Uterus (tissue), 4 donors: Measurements from ENCODE around the gene ARID5B. TPM values are rescaled to one million over a fixed set of nuclear protein-coding genes. Genes with fewer than 3 reads are reported as not detected.

Experiments used
- DNase-seq, 2 donors: peaks; one replicate each; pipeline ENCODE4 v3.0.0-alpha.2; 2019 to 2020
- H3K27ac ChIP-seq, 2 donors: fragments of 200-600 bp; sonication (generic); 1 replicate in 1 of 2; 2 replicates in 1 of 2; pipeline ENCODE4 v1.5.1; 2016 to 2018
- H3K27me3 ChIP-seq, 2 donors: fragments of 200-600 bp; sonication (generic); one replicate each; pipeline ENCODE4 v1.5.1; 2018 to 2019; ENCODE audit warnings: control low read depth in 1 of 2
- H3K36me3 ChIP-seq, 2 donors: fragments of 200-600 bp; sonication (generic); one replicate each; pipeline ENCODE4 v1.5.1; 2019; ENCODE audit warnings: control low read depth in 1 of 2
- H3K4me1 ChIP-seq, 2 donors: fragments of 200-600 bp; sonication (generic); one replicate each; pipeline ENCODE4 v1.5.1; 2018 to 2019; ENCODE audit warnings: control low read depth in 1 of 2
- H3K4me3 ChIP-seq, 2 donors: fragments of 200-600 bp; sonication (generic); 1 replicate in 1 of 2; 2 replicates in 1 of 2; pipeline ENCODE4 v1.5.1; 2018 to 2019; ENCODE audit warnings: mild to moderate bottlenecking in 1 of 2
- H3K9me3 ChIP-seq, 2 donors: fragments of 200-600 bp; sonication (generic); one replicate each; pipeline ENCODE4 v1.5.1; 2019; ENCODE audit warnings: control low read depth in 1 of 2
- POLR2A ChIP-seq, 2 donors: fragments of 450-650 bp; IDR thresholded peaks; one replicate each; pipeline ENCODE4 v1.6.1; 2016; ENCODE audit warnings: antibody characterized with exemption in 2 of 2, mild to moderate bottlenecking in 1 of 2, moderate library complexity in 1 of 2
- intact Hi-C: fragments of 100-400 bp; cut with DNase I; formaldehyde crosslinking; loops from one replicate; pipeline ENCODE4 v1.15.1; 2023; ENCODE audit warnings: low total_unique reads
- total RNA-seq, 4 donors: library from RNA; depleted of rRNA in 3 of 4; stranded (reverse); fragments of >200 nt in 3 of 4; gene quantifications; one replicate each; pipeline versions ENCODE4 v1.1.0 to v1.2.4, GENCODE V29; 2014 to 2023
- TF ChIP-seq, protein P1 (sequence below), 4 experiments: fragments of 200-600 bp in 2 of 4; fragments of 450-650 bp in 2 of 4; sonication (generic) in 2 of 4; IDR thresholded peaks; one replicate each; pipeline ENCODE4 v1.5.1; 2016 to 2019; ENCODE audit warnings: antibody characterized with exemption in 4 of 4, mild to moderate bottlenecking in 2 of 4, moderate library complexity in 1 of 4
- donor health status: DM: yes; HTN: yes; CAD: no.

Gene ARID5B
- total RNA-seq, 4 donors from 2014 or later, result 38.7 to 64.1 (median 56.6) TPM

DNA sequence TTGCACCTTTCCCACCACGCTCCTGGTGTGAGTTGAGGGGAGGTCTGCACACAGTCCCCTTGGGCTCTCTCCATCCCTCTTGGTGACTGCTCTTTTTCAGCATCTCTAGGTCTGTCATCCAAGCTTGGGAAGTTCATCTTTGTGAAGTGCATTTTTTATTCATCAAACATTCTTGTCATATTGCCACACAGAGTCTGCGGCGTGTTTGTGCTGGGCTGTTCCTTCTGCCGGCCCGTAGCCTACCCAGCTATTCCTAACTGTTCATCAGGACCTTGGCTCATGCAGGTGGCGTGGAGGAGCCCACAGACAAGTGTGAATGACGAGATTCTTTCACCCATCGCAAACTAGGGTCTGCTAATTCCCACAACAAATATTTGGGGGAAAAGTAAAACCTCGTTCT lies 202.4 kb downstream of the ARID5B start:
- no peaks in the 10 kb centered on the region for H3K36me3 ChIP-seq
- H3K27me3 ChIP-seq, result no peaks in the 10 kb centered on the region
- H3K4me1 ChIP-seq, result no peaks in the 10 kb centered on the region
- no peak for DNase-seq
- H3K27ac ChIP-seq, result no peak overlapping the region
- H3K9me3 ChIP-seq, result no peaks in the 10 kb centered on the region
- TF ChIP-seq, protein P1, sequence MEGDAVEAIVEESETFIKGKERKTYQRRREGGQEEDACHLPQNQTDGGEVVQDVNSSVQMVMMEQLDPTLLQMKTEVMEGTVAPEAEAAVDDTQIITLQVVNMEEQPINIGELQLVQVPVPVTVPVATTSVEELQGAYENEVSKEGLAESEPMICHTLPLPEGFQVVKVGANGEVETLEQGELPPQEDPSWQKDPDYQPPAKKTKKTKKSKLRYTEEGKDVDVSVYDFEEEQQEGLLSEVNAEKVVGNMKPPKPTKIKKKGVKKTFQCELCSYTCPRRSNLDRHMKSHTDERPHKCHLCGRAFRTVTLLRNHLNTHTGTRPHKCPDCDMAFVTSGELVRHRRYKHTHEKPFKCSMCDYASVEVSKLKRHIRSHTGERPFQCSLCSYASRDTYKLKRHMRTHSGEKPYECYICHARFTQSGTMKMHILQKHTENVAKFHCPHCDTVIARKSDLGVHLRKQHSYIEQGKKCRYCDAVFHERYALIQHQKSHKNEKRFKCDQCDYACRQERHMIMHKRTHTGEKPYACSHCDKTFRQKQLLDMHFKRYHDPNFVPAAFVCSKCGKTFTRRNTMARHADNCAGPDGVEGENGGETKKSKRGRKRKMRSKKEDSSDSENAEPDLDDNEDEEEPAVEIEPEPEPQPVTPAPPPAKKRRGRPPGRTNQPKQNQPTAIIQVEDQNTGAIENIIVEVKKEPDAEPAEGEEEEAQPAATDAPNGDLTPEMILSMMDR (IDR thresholded peaks at IDR 0.05), result no peak
- no peak for TF ChIP-seq POLR2A (IDR thresholded peaks at IDR 0.05)
- intact Hi-C loops, result no loop called here
- no peak overlapping the region for H3K4me3 ChIP-seq

GRCh38 chr10:62106929-62107519 lies 205.5 kb downstream of the ARID5B start:
- no peak for TF ChIP-seq POLR2A (IDR thresholded peaks at IDR 0.05)
- TF ChIP-seq, protein P1 (IDR thresholded peaks at IDR 0.05), result no peak
- H3K4me3 ChIP-seq, result no peak overlapping the region
- DNase-seq, result no peak
- H3K27me3 ChIP-seq, result no peaks in the 10 kb centered on the region
- H3K36me3 ChIP-seq, result no peaks in the 10 kb centered on the region
- no peaks in the 10 kb centered on the region for H3K4me1 ChIP-seq
- H3K9me3 ChIP-seq, result no peaks in the 10 kb centered on the region
- intact Hi-C loops, result no loop called here
- H3K27ac ChIP-seq, result no peak overlapping the region

- TF ChIP-seq POLR2A (IDR thresholded peaks at IDR 0.05), result no peak
- TF ChIP-seq, protein P1 (IDR thresholded peaks at IDR 0.05), result no peak
- no peak overlapping the region for H3K4me3 ChIP-seq
- no peaks in the 10 kb centered on the region for H3K9me3 ChIP-seq
- no peaks in the 10 kb centered on the region for H3K27me3 ChIP-seq
- no peaks in the 10 kb centered on the region for H3K4me1 ChIP-seq
- no peak for DNase-seq
- H3K27ac ChIP-seq, result no peak overlapping the region
- intact Hi-C loops, result no loop called here
- H3K36me3 ChIP-seq, result no peaks in the 10 kb centered on the region
Observed at GRCh38 chr10:62108759-62109586, 207.5 kb downstream of the ARID5B start.

GRCh38 chr10:62109587-62110293 lies 208.2 kb downstream of the ARID5B start:
- H3K4me3 ChIP-seq, result no peak overlapping the region
- intact Hi-C loops, result no loop called here
- no peak for DNase-seq

More at GRCh38 chr10:62109587-62110293, 208.2 kb downstream of the ARID5B start:
- TF ChIP-seq POLR2A (IDR thresholded peaks at IDR 0.05), result no peak
- TF ChIP-seq, protein P1 (IDR thresholded peaks at IDR 0.05), result no peak
- no peaks in the 10 kb centered on the region for H3K4me1 ChIP-seq
- no peaks in the 10 kb centered on the region for H3K9me3 ChIP-seq
- H3K27me3 ChIP-seq, result no peaks in the 10 kb centered on the region
- no peak overlapping the region for H3K27ac ChIP-seq
- H3K36me3 ChIP-seq, result no peaks in the 10 kb centered on the region
